MM.1S (cell line): ENCODE results near the gene GCFC2.

Experiments
- DNase-seq: peaks from one replicate; pipeline ENCODE4 v3.0.0-alpha.2; 2015
- H2AFZ ChIP-seq: fragments of 300-600 bp; sonication (generic); 2 replicates; pipeline ENCODE4 v1.6.0; 2016; ENCODE audit warnings: antibody characterized with exemption, low read length
- H3F3A ChIP-seq: fragments of 300-600 bp; sonication (generic); 2 replicates; pipeline ENCODE4 v1.6.1; 2016; ENCODE audit warnings: mild to moderate bottlenecking, antibody characterized with exemption, low read length, moderate library complexity, mixed read lengths; ENCODE audit not compliant: insufficient read depth
- H3K27ac ChIP-seq: fragments of 300-600 bp; sonication (generic); 2 replicates; pipeline ENCODE4 v1.5.1; 2016; ENCODE audit warnings: mild to moderate bottlenecking, low read length
- H3K27me3 ChIP-seq: fragments of 300-600 bp; sonication (generic); replicated peaks from 2 replicates; pipeline ENCODE4 v1.6.0; 2016; ENCODE audit warnings: low read length; ENCODE audit not compliant: insufficient read depth
- H3K36me3 ChIP-seq: fragments of 300-600 bp; sonication (generic); replicated peaks from 2 replicates; pipeline ENCODE4 v1.6.1; 2016; ENCODE audit warnings: mild to moderate bottlenecking, low read length, mixed read lengths; ENCODE audit not compliant: insufficient read depth
- H3K4me1 ChIP-seq: fragments of 300-600 bp; sonication (generic); 2 replicates; pipeline ENCODE4 v1.6.1; 2016; ENCODE audit warnings: low read length, mixed read lengths
- H3K4me2 ChIP-seq: fragments of 300-600 bp; sonication (generic); 2 replicates; pipeline ENCODE4 v1.6.0; 2016; ENCODE audit warnings: low read depth, low read length
- H3K4me3 ChIP-seq: fragments of 300-600 bp; sonication (generic); 2 replicates; pipeline ENCODE4 v1.5.1; 2016; ENCODE audit warnings: low read length, mixed read lengths
- H3K79me2 ChIP-seq: fragments of 300-600 bp; sonication (generic); 2 replicates; pipeline ENCODE4 v1.6.1; 2016; ENCODE audit warnings: mixed run types, low read length, mixed read lengths
- H3K9ac ChIP-seq: fragments of 300-600 bp; sonication (generic); 2 replicates; pipeline ENCODE4 v1.6.1; 2016; ENCODE audit warnings: low read length, mixed read lengths
- H3K9me2 ChIP-seq: fragments of 300-600 bp; sonication (generic); replicated peaks from 2 replicates; pipeline ENCODE4 v1.6.1; 2016; ENCODE audit warnings: mild to moderate bottlenecking, low read length, mixed read lengths; ENCODE audit not compliant: insufficient read depth
- H3K9me3 ChIP-seq: fragments of 300-600 bp; sonication (generic); replicated peaks from 2 replicates; pipeline ENCODE4 v1.6.1; 2016; ENCODE audit warnings: mild to moderate bottlenecking, low read length, mixed read lengths; ENCODE audit not compliant: insufficient read depth
- H4K20me1 ChIP-seq: fragments of 300-600 bp; sonication (generic); 2 replicates; pipeline ENCODE4 v1.6.1; 2016; ENCODE audit warnings: mild to moderate bottlenecking, low read length, moderate library complexity, mixed read lengths; ENCODE audit not compliant: insufficient read depth
- CTCF ChIP-seq: fragments of 300-600 bp; sonication (generic); IDR thresholded peaks from 2 replicates; pipeline ENCODE4 v1.5.1; 2016; ENCODE audit warnings: antibody characterized with exemption, low read length, mixed read lengths
- EZH2 ChIP-seq: fragments of 300-600 bp; sonication (generic); optimal IDR thresholded peaks from 2 replicates; pipeline ENCODE3; 2017; ENCODE audit warnings: low read depth, mild to moderate bottlenecking, antibody characterized with exemption, low read length, mixed read lengths
- EZH2phosphoT487 ChIP-seq: fragments of 300-600 bp; sonication (generic); IDR thresholded peaks from 2 replicates; pipeline ENCODE4 v1.6.1; 2018; ENCODE audit warnings: antibody characterized with exemption, low read length

Gene GCFC2

GRCh38 chr2:75705921-75706320 is 4.8 kb downstream of the GCFC2 start:
- Histone ChIP-seq H3K9me2 (no peaks in the 10 kb centered on the region), H3K36me3 (no peaks in the 10 kb centered on the region), H3K4me3 (no peak overlapping the region), H3F3A (peaks cover 12% of the 10 kb centered on the region; the same call in 1 of the 2 replicates), H2AFZ (no peak overlapping the region), H3K4me2 (no peak overlapping the region), H3K4me1 (peaks cover 5% of the 10 kb centered on the region; the same call in 1 of the 2 replicates), H3K9ac (no peak overlapping the region), H3K79me2 (no peaks in the 10 kb centered on the region), H3K9me3 (no peaks in the 10 kb centered on the region), H3K27ac (no peak overlapping the region), H4K20me1 (no peaks in the 10 kb centered on the region), H3K27me3 (no peaks in the 10 kb centered on the region)
- TF ChIP-seq CTCF, result no peak
- no peak for TF ChIP-seq EZH2phosphoT487
- TF ChIP-seq EZH2, result no peak
- DNase-seq, result no peak

- H3K27ac ChIP-seq, result no peak overlapping the region
- H3K36me3 ChIP-seq, result no peaks in the 10 kb centered on the region
- no peaks in the 10 kb centered on the region for H3K9me3 ChIP-seq
- no peak overlapping the region for H3K9ac ChIP-seq
- TF ChIP-seq EZH2phosphoT487, result no peak
- TF ChIP-seq EZH2, result no peak
- TF ChIP-seq CTCF, result no peak
- H3K79me2 ChIP-seq, result no peaks in the 10 kb centered on the region
- no peaks in the 10 kb centered on the region for H3K9me2 ChIP-seq
- no peak overlapping the region for H3K4me3 ChIP-seq
- no peaks in the 10 kb centered on the region for H4K20me1 ChIP-seq
- no peak overlapping the region for H2AFZ ChIP-seq
- H3K4me2 ChIP-seq, result no peak overlapping the region
- H3F3A ChIP-seq, result no peaks in the 10 kb centered on the region
- peaks cover 5% of the 10 kb centered on the region; the same call in 1 of the 2 replicates for H3K4me1 ChIP-seq
- H3K27me3 ChIP-seq, result no peaks in the 10 kb centered on the region
- no peak for DNase-seq
Measured at GRCh38 chr2:75703589-75704287, 7.0 kb downstream of the GCFC2 start.

- Histone ChIP-seq H3K4me2 (no peak overlapping the region), H3F3A (no peaks in the 10 kb centered on the region), H3K9me2 (no peaks in the 10 kb centered on the region), H3K4me1 (peaks cover 5% of the 10 kb centered on the region; the same call in 1 of the 2 replicates), H3K36me3 (no peaks in the 10 kb centered on the region), H3K4me3 (no peak overlapping the region), H4K20me1 (no peaks in the 10 kb centered on the region), H3K79me2 (no peaks in the 10 kb centered on the region), H3K27ac (no peak overlapping the region), H3K9me3 (no peaks in the 10 kb centered on the region), H3K9ac (no peak overlapping the region), H3K27me3 (no peaks in the 10 kb centered on the region), H2AFZ (no peak overlapping the region)
- TF ChIP-seq CTCF, result no peak
- no peak for TF ChIP-seq EZH2
- no peak for TF ChIP-seq EZH2phosphoT487
- DNase-seq, result no peak
Measured at GRCh38 chr2:75702593-75702992, 8.1 kb downstream of the GCFC2 start.
